SU-DHL-6 (cell line): ENCODE results near the gene CBLL1.

Source experiments
- EZH2phosphoT487 ChIP-seq: fragments of 200-600 bp; sonication (generic), shearing (Covaris generic); conservative IDR thresholded peaks from 2 replicates; pipeline ENCODE4 v1.6.1; 2018; ENCODE audit warnings: mild to moderate bottlenecking, antibody characterized with exemption, low read length, moderate library complexity, mixed read lengths
- TF ChIP-seq, protein P1 (sequence below): fragments of 200-600 bp; sonication (generic); IDR thresholded peaks from one replicate; pipeline ENCODE4 v1.5.1; 2017; ENCODE audit warnings: antibody characterized with exemption, mild to moderate bottlenecking, low read length, moderate library complexity; ENCODE audit not compliant: insufficient read depth, poor library complexity, severe bottlenecking

DNA sequence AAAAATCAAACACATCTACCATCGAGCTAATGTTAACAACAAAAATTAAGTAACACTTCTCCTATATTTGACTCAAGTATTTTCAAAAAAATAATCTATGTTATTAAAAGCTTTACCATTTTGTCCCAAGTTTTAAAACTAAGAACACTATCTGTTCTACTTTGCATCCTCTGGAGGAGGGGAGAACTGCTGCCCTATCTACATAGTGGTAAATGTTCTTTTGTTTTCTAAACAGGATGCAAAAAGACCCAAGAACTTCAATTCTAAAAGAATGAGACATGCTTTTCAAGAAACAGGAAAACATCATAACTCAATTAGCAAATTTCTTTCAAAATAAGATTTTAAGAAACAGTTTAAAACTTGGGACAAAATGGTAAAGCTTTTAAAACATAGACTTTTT, 44.3 kb downstream of the CBLL1 start:
- TF ChIP-seq, protein P1, sequence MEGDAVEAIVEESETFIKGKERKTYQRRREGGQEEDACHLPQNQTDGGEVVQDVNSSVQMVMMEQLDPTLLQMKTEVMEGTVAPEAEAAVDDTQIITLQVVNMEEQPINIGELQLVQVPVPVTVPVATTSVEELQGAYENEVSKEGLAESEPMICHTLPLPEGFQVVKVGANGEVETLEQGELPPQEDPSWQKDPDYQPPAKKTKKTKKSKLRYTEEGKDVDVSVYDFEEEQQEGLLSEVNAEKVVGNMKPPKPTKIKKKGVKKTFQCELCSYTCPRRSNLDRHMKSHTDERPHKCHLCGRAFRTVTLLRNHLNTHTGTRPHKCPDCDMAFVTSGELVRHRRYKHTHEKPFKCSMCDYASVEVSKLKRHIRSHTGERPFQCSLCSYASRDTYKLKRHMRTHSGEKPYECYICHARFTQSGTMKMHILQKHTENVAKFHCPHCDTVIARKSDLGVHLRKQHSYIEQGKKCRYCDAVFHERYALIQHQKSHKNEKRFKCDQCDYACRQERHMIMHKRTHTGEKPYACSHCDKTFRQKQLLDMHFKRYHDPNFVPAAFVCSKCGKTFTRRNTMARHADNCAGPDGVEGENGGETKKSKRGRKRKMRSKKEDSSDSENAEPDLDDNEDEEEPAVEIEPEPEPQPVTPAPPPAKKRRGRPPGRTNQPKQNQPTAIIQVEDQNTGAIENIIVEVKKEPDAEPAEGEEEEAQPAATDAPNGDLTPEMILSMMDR, result no peak
- TF ChIP-seq EZH2phosphoT487, result no peak
